GM19025 (cell line): ENCODE data around the gene WSB1.
"Not testable (repeated sequence)": the region's sequence is repeated elsewhere in the genome, so short reads cannot be mapped to it uniquely, and the experiment has no call there.

Experiments
- ATAC-seq: cut with Tn5 transposase; IDR thresholded peaks from one replicate; pipeline ENCODE4 v1.9.1; 2021; ENCODE audit warnings: mild to moderate bottlenecking, low read depth, moderate library complexity; ENCODE audit not compliant: unreplicated experiment

WSB1 gene

GRCh38 chr17:27276653-27277156, 17.2 kb upstream of the WSB1 start:
- ATAC-seq: no peak

DNA sequence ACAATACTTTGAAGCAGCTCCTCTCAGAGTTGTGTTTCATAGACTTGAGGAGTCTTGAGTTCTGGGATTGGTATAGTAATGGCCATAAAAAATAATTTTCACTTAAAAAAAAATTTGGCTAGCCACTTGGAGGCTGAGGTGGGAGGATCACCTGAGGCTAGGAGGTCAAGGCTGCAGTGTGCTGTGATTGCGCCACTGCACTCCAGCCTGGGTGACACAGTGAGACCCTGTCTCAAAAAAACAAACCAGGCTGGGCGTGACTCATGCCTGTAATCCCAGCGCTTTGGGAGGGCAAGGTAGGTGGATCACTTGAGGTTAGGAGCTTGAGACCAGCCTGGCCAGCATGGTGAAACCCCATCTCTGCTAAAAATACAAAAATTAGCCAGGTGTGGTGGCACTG, 14.8 kb upstream of the WSB1 start:
- not testable (repeated sequence) for ATAC-seq

DNA sequence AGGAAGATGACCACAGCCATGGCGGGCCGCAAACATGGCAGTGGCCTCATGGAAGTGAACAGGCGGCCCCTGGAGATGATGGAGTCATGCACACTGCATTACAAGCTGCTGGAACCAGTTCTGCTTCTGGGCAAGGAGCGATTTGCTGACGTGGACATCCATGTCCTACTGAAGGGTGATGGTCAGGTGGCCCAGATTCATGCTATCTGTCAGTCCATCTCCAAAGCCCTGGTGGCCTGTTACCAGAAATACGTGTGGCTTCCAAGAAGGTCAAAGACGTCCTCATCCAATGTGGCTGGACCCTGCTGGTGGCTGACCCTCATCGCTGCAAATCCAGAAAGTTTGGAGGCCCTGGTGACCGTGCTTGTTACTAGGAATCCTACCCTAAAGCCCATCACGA, 13.4 kb upstream of the WSB1 start:
- ATAC-seq: no peak

GRCh38 chr17:27281438-27281837, 12.5 kb upstream of the WSB1 start:
- no peak for ATAC-seq

DNA sequence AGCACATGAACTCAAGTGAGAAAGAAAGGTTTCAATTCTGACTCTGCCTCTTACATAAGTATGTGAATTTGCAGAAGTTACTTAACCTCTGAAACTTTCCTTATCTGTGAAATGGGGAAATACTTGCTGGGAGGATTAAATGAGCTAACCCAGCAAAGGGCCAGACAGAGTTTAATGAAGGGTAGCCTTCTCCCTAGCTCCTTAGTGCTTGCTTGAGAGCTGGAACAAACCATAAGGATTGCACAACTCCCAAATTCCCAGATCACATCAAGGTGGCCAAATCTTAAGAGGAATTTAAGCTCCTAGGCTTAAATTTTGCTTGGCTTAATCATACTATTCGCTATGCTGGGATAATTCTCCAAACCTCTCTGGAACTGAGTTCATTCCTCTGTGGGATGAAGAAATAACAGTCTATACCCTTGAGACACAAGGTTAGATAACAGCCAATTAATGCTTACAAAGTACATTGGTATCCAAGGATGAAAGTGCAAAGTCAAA, 11.8 kb upstream of the WSB1 start:
- no peak for ATAC-seq

GRCh38 chr17:27283060-27283459, 10.9 kb upstream of the WSB1 start:
- no peak for ATAC-seq

DNA sequence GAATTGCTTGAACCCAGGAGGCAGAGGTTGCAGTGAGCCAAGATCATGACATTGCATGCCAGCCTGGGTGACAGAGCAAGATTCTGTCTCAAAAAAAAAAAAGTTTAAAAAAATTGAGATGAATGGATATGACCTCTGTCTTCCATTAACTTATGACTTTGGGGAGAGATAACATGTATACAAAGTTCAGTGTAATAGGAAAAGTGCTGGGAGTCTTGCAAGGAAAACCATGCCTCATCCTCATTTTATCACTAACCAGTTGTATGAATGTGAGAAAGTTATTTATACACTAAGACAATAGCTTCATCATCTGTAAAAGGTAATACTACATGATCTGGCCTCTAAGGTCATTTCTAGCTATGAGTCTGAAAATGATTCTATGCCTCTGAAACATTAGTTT, 10.2 kb upstream of the WSB1 start:
- ATAC-seq: no peak

DNA sequence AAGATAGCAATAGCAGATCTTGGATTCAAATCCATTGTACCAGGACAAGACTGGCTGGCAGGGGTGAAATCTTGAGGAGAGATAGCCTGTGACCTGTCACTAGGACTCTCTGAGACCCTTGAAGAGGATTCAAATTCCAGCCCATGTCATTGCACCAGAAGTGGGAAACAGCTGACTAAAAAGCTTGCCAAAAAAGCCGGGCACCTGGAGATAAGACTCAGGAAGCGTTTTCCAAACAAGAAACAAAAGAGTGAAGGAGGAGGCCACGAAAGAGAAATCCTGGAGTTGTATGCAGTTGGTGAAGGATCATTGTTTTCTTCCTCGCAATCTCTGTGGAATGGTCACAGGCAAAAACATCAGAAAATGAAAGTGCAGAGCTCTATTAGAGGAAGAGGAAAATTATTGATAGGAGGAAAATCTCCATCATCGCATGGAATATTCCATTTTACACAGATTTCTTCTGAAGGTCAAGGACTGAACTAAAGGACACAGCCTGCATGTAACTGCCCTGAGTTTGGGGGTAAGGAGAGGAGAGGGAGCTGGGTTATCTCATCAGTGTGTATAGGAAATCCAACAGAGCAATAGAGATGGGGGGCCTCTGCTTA, 9.0 kb upstream of the WSB1 start:
- ATAC-seq: no peak

DNA sequence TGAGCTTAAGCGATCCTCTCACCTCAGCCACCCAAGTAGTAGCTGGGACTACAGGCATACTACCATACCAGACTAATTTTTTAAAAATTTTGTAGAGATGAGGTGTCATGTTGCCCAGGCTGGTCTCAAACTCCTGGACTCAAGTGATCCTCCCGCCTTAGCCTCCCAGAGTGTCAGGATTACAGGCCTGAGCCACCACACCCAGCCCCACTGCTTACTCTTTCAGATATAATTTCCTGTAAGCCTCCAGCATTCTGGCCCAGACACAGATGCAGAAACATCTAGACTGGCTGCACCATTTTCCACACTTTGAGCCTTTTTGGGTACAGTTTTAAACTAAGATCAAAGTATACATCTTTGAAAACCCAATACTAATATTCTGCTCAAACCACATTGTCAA, 8.4 kb upstream of the WSB1 start:
- no peak for ATAC-seq

GRCh38 chr17:27288183-27288582, 5.7 kb upstream of the WSB1 start:
- no peak for ATAC-seq

DNA sequence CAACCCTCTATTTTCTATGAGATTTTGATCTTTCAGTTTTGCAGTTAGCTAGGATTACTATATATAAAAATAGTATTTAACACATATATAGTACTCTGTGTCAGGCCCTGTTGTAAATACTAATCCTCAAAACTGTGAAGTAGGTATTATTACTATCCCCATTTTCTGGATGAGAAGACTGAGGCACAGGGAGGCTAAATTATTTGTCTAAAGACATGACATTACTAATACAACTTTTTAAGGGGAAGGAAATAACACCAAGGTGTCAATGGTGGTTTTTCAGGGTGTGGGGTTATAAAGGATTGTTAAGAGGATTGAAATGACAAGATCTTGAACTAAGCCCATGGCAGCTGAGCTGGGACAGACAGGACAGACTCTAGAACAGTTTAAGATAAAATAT, 4.1 kb upstream of the WSB1 start:
- ATAC-seq: no peak

- ATAC-seq: no peak
Observed at GRCh38 chr17:27290916-27291598, 2.9 kb upstream of the WSB1 start.

DNA sequence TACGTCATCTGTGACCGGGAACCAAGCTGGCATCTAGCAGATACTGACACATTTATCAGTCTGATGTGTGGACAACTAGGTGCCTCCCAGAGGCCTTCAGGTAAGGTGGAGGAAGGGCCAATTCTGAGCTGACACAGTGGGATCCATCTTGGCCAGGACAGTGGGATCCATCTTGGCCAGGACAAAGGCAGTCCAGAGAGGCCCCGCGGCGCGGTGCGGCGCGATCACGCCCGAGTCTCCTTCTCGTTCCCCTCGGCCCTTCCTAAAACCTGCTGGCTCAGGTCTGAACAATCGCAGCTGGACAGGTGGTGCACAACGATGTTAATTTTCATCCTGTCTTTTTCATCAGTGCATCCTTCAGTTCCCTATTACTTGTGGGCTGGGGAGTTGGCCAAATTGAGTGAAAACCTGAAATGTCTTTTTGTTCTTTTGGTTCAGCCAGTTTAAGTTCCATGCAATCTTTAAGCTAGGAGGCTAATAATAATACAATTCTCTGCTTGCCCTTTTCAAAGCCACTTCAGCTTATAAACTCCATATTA, 486 bp upstream of the WSB1 start:
- ATAC-seq: no peak

GRCh38 chr17:27294689-27295630, 1.0 kb downstream of the WSB1 start:
- ATAC-seq: peak; percentile 41

GRCh38 chr17:27295945-27296344, 2.0 kb downstream of the WSB1 start:
- ATAC-seq: no peak

GRCh38 chr17:27296428-27296979, 2.6 kb downstream of the WSB1 start:
- ATAC-seq: no peak

- ATAC-seq: no peak
Observed at GRCh38 chr17:27299384-27300049, 5.6 kb downstream of the WSB1 start.

DNA sequence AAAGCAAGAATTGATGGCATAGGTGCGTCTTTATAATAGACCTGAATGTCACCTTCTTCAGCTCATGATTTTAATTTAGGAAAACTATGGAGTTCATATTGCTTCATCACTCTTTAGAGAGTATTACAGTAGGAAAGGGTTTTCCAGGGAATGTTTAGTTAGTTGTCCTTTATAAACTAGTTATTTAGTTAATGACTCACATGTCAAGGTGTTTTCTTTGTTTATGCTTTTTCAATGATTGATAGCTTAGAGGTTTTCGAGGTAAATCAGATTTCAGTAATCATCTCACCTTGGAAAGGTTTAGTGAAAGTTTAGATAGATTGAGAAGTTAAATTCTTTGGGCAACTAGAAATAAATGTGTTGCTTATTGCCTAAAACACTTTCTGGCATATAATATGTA, 9.8 kb downstream of the WSB1 start:
- no peak for ATAC-seq

- ATAC-seq: no peak
Observed at GRCh38 chr17:27306276-27306835, 12.4 kb downstream of the WSB1 start.
